ENCODE results near the gene ZBTB2.

Gene ZBTB2, protein sequence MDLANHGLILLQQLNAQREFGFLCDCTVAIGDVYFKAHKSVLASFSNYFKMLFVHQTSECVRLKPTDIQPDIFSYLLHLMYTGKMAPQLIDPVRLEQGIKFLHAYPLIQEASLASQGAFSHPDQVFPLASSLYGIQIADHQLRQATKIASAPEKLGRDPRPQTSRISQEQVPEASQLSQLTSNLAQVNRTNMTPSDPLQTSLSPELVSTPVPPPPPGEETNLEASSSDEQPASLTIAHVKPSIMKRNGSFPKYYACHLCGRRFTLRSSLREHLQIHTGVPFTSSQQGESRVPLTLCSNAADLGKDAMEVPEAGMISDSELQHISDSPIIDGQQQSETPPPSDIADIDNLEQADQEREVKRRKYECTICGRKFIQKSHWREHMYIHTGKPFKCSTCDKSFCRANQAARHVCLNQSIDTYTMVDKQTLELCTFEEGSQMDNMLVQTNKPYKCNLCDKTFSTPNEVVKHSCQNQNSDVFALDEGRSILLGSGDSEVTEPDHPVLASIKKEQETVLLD

DNA sequence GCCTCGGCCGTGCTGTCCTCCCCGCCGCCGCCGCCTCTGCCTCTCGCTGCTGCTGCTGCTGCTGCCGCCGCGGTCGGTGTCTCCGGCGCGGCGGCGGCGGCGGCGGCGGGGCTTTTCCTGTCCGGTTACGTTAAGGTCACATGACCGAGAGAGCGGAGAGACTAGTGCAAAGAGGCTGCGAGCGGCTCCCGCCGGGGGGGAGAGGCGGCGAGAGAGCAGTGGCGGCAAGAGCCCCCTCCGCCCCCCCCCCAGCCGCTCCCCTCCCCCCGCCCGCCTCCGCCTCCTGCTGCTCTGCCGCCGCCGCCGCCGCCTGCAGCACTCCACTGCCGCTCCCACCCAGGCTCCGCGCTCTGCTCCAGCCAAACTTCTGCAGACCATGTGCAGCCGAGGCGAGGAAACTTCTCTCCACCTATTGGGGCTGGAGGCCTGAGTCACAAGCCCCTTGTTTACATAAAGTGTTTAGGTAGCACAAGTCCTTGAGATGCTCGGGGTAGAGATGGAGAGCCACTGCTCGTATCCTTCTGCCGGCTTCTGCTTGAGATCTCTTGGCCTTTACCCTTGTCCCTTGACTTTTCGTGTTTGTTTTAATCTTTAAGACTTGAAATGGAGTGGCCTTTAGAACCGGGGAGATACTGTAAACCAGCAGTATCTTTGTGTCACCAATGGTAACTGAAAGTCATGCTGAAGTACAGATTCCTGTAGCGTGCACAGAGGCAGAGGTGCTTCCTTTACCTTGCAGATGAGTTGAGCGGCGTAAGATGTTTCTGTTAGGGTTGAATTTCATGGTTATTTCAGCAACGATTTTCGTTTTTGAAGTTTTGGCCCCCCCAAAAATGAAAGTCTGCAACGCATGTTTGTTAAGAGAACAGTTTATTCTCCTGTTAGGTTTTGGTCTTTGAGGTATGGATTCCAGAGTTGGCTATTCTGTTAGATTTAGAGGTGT lies at the start of gene ZBTB2:
Gene ZBTB2, minus strand, starts transcription at position 89 of the 943 bp plus-strand sequence. CDS start 17,922 bp downstream, outside the sequence.
- peak; percentile 61 for DNase-seq

DNA sequence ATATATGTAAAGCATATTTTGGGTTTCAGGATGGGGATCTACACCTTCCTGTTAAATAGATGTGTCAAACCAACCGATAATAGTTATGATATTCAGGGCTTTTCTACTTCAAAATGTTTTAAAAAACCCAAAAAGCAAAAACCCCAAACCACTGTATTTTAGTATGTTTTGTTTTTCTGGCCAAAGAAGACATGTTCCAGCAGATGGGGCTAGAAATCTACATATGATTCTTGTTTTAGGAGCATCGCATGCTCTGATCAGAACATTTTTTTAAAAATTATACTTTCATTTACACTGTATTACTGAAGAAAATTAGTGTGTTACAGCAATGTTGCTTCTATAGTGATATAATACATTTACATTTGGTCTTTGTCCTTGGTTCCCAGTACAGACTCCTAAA lies 49.6 kb upstream of the ZBTB2 start:
- DNase-seq = peak; percentile 50

DNA sequence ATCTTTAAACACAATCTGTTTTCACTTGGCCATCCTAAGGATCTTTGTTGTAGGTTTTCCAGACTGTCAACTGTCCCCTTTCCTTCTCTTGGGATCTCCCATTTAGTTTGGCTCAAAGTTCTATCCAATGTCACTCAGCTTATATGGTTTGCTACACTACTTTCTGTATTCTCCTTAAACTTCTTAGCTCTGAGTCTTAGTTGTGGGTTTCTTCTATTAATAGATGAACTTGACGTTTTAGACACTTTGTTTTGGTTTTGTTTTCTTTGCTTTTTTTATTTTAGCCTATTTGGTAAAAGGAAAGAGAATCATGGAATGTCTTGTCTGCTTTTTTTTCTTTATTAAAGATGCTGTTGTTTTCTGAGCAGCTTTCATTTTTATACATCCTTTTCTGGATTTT lies 49.1 kb upstream of the ZBTB2 start:
- peak; percentile 10 for DNase-seq

DNA sequence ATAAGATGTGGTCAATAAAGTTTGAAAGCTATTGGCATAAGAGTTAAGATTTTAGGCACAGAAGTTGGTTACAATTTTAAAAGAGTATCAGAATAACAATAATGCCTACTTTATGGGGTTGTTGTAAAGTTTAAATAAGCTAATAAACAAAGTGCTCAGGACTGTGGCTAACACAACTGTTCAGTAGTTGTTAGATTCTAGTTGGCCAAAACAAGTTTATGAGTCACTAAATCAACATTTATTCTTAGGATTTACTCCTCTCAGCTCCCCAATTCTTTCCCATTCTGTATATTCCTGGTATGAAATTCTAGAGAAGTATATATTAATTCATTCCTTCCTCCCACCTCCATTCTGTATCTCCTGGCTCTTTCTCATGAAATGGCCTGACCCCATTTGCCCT lies 46.0 kb upstream of the ZBTB2 start:
- no peak for DNase-seq

DNA sequence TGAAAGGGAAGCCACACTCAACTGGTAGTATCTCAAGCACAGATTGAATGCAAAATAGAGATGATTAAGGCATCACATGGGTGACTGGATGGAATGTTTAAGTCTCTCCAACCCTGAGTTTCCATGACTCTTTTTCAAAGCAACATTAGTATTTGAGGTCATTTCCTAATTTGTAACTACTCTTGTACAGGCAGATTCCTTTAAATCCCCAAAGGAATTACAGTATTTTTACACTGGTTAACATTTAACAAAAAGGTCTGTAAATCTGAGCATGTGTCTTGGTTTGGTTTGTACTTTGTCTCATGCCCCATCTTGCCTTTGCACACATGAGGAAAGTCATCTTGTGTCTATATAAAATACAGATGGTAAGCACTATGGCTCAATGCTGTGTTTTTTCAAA lies 45.4 kb upstream of the ZBTB2 start:
- DNase-seq = no peak

DNA sequence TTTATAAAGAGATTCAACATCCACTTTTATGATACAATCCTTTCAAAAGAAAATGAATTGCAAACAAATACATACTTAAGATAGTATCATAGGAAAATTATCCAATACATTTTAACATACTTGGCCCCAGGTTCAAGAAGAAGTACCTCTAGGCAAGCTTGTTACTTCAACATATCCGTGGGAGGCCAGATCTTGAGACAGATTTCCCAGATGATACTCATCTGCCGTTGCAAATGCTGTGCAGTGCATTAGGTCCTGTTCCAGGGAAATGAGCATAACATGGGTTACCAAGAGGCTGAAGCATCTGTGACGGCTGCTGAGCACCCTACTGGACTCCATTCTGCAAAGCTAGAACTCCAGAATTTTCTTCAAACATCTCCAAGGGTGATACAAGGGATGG lies 44.9 kb upstream of the ZBTB2 start:
- DNase-seq = peak; percentile 23

DNA sequence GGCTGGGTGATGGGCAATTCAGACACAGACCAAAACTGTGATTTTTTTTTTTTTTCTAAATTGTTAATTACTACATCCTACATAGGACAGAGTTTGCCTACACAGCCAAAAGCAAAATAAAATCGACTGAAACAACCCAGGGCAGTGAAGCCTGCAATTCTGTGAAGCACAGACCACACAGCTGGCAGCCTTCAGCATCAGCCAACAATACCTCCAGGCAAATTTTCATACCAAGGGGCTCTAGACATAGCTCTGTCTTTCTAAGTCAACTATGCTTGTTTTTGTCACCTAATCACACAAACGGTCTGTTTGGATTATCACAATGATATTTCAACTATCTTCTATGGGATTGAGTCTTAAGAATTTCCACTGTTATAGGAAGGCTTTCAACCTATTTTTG lies 43.0 kb upstream of the ZBTB2 start:
- DNase-seq = no peak

DNA sequence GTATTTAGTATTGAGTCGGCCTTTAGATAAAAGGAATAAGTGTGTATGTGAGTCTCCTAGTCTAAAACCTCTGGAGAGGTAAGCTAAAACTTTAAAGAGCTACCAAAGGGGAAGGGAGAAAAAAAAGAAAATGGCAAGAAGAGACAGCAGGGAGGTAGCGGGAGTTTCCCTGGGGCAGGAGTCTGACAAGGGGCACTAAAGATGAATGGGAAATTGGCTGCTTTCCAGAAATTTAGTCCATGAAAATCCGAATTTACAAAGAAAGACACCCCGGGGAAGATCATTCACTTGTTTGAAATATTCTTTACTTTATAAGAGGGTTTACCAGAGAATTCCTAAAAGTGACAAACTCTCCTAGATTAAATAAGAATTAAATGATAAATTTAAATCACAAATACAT lies 41.3 kb upstream of the ZBTB2 start:
- DNase-seq = no peak

DNA sequence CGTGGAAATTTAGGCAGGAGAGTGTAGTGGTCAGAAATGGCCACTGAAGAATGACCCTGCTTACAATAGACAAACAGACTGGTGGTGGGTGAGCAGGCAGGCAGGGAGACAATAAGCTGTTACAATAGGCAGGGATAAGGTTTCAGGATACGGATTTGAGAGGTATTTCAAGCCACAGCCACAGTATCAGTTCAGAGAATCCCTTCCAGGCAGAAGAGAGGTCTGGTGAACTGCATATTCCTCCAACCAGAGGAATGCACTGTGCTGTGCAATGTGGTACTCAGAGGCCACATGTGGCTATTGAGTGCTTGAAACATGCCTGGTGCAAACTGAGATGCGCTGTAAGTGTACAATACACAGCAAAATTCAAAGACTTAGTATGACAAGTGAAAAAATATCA lies 40.0 kb upstream of the ZBTB2 start:
- DNase-seq = no peak

DNA sequence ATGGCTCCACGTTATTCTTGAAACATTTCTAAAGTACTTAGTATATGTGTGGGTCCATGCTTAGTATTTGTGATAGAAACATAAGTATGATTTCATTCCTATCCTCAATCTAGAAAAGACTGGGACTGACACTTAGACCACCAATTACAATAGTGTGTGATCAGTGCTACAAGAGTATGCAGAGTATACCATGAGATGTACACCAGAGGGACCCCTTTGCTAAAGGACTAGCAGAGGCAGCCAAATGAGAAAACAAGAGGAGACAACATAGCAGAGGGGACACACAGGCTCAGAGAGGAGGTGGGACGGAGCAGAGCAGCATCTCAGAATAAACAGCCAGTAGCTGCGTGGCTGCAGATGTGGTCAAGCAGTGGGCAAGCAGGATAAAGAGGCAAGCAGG lies 39.5 kb upstream of the ZBTB2 start:
- no peak for DNase-seq

DNA sequence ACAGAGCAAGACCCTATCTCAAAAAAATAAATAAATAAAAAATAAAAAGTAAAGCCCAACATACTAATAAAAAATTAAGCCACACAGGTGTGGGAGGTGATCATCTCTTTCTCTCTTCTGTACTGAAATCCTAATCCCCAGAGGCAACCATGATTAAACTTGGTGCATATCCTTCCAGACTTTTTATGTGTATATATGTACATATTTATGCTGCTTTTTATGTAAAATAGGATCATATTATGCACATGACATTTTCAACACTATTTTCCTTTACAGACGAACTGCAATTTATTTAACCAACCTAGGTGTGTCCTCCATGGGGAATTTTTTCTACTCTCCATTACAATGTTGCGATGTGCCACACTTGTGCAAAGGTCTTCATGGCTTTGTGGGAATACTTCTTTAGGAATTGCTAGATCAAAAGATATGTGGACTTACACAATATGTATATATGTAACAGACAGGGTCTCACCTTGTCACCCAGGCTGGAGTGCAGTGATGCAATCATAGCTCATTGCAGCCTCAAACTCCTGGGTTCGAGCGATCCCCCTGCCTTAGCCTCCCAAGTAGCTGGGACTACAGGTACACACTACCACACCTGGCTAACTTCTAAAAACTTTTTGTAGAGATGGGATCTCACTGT lies 36.9 kb upstream of the ZBTB2 start:
- no peak for DNase-seq

DNA sequence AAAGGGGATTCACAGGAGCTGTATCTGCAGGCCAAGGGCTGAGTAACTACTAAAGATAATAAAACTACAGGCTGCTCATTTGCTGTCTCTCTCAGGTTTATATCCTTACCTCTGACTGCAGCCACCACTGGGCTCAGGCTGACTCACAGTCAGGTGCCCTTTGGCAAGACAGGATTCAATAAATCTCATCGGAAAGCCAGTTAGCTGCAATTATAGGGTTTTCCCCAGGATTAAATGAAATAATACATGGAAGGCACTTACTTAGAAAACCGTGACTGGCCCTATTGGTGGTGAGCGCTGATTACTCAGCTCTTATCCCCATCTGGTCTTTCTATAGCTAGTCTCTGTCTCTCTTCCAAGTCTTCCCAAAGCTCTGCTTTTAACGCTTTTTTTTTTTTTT lies 34.2 kb upstream of the ZBTB2 start:
- DNase-seq = no peak

DNA sequence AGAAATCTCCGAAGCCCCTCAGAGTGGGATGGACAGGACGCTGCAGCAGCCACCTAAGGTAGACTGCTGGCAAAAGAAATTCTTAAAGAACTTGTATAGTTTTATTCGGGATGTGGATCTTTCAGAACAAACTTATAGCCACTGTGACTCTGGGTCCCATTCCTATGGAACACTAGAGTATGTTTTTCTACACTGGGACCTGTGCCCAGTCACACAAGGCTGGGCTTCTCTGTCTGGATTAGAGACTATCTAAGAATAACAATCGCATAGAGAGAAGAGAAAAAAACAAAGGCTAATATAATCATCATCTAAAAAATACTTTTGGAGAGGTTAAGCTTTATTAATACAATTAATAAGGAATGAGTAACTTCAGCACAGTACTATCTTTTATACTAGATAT lies 31.6 kb upstream of the ZBTB2 start:
- DNase-seq = no peak

DNA sequence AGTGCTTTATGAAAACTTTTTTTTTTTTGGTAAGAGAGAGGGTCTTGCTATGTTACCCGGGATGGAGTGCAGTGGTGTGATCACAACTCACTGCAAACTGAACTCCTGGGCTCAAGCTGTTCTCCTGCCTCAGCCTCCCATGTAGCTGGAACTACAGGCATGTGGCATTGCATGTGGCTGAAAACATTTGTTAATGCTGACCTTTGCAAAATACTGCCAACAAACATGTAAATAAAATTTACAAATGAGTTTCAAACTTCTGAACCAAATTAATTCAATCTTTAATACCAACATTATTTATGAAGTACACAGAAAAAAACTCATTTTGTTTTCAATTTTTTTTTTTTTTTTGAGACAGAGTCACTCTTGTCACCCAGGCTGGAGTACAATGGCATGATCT lies 26.1 kb upstream of the ZBTB2 start:
- no peak for DNase-seq

DNA sequence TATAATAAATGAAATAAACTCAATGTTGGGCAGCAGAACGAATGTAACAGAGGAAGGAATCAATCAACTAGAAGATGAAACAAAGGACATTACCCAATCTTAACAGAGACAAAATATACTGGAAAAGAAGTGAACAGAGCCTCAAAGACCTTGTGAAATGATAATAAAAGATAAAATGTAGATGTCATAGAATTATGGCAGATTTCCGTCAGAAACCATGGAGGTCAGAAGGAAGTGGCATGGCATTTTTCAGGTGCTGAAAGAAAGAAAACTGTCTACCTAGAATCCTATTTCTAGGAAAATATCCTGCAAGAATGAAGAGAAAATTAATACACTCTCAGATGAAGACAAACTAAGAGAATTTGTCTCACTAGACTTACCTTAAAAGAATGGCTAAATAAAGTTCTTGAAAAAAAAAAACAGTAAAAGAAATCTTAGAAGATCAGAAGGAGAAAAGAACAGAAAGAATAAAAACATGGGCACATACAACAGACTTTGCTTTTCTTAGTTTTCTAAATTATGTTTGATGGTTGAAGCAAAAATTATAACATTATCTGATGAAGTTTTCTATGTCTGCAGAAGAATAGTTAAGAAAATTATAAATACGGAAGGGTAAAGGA lies 23.4 kb upstream of the ZBTB2 start:
- DNase-seq = no peak

DNA sequence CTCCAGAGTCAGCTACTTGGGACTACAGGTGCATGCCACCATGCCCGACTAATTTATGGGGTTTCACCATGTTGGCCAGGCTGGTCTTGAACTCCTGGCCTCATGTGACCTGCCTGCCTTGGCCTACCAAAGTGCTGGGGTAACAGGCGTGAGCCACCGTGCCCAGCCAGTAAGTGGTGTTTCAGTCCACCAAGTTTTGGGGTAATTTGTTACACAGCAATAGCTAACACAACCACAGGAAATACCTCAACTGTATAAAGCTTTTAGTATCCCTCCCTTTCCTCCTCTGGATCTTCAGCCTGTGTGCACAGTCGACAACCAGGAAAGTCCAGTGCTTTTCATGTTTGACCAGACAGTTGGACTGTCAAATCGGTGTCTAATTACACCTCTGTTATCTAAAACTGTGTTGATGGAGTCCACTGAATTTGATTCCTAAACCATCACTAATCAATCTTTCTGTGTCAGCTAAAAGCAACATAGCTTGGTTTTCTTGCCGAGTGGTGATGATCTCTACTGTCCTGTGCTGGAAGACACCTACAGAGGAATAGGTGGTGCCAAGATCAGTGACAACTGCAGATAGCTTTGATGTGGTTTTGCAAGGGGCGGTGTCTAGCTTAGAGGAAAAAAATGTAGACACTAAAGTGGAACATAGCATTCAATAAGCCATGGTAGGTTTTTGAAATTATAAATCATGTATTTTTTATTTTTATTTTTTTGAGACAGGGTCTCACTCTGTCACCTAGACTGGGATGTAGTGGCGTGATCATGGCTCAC lies 22.2 kb upstream of the ZBTB2 start:
- no peak for DNase-seq

DNA sequence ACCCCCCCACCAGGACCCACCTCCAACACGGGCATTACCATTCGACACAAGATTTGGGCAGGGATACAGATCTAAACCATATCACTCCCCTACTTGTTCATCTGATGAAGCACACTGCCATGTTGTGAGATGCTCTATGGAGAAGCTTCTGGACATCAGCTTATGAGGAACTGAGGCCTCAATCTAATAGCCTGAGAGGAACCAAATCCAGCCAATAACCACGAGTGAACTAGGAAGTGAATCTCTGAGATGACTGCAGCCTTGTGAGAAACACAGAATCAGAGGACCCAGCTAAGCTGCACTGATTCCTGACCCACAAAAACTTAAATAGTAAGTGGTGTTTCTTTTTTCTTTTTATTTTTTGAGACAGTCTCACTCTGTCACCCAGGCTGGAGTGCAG lies 21.6 kb upstream of the ZBTB2 start:
- peak; percentile 61 for DNase-seq

DNA sequence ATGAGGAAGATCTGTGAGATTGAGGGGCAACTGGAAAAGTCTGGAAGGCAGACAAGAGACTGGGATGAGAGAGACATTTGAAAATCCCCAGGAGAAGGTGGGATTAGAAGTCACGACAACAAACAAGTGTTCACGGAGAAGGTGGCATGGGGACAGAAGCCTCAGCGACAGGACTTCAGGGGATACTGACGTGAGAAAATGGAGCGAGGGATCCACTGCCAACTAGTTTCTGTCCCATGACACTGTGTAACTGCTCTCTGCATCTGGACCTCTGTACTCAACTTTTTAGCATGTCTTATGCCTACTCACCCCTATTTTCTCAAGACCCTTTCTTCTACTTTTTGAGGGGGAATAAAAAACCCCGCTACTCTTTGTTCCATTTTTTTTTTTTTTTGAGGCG lies 18.3 kb upstream of the ZBTB2 start:
- DNase-seq = no peak

DNA sequence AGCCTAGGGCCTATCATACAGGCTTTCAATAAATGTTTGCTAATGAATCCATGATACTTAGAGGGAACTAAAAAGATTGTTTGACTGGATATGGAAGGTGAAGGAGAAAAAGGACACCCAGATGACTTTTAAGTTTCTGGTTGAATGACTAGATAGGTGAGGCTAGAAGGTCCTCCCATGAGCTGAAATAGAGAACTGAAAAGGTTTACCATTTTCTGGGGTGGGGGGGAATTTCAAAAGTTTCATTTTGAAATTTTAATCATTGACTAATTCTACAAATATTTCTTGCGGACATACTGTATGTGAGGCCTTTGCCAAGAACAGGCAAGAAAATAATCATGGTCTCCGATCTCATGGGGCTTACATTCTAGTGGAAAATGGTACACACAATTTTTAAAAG lies 17.9 kb upstream of the ZBTB2 start:
- DNase-seq = no peak

DNA sequence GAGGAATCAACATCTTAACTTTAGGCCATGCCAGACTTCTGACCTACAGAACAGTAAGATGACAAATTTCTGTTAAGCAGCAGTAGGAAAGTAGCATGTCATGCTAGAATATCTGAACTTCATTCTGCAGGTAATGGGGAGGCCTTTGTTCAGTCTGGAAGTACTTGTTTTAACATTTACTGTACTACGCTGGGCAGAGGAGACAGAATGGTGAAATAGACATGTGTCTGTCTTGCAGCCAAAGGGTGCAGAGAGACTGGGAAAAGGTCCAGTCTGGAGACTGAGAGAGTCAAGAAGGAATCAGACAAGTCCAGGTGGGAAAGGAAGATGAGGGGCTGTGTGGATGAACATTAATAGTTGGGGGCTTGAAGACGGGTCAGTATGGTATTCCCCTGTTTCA lies 17.5 kb upstream of the ZBTB2 start:
- no peak for DNase-seq

DNA sequence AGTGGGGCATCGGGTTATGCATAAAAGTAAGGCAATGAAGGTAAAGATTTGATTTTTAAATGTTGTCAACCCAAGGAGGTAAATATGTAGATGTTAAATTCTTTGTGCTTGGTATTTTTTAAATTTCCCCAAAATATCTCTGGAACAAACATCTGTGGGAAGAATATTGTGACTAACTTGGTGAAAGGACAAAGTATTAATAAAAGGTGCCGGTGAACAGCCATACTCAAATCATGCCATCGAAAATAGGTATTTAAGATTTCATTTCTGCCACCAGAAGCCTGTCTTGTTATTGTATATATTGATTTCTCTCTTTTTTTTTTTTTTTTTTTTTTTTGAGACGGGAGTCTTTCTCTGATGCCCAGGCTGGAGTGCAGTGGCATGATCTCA lies 12.6 kb upstream of the ZBTB2 start:
- no peak for DNase-seq

DNA sequence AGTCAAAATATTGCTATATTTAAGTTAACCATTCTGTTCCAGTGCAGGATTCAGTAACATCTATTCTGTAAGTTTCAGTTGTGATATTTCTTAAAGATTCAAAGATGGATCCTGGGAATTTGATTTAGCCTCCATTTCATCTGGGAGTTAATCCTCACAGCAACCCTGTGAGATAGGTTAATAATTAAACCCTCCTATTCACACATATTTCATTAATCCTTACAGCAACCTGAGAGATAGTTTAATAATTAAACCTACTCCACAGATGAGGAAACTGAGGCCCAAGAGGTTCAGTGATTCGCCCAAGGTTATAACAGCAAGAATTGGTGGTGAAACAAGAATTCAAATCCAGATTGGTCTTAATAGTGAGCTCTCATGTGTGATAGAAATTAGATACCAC lies 10.9 kb upstream of the ZBTB2 start:
- no peak for DNase-seq
